ENCODE data around the gene GPR176. TPM values are rescaled to one million over a fixed set of nuclear protein-coding genes. Genes with fewer than 3 reads are reported as not detected.

GPR176 gene
- total RNA-seq, 8 experiments from 2014 or later, result 7.5 to 48.8 (median 14.0) TPM

- Histone ChIP-seq H3K27ac (no peak overlapping the region), H3K4me3 (no peak overlapping the region), H3K4me1 (replicated peaks in 1 of 2) (peaks cover 8 to 29% of the 10 kb centered on the region in 2 donors)
- no peak for ATAC-seq (replicated peaks in 6 of 8)
- in situ Hi-C loops (cut with MboI; ENCODE audit: low pct_unique_long_range_greater_than_20kb in 2 of 9, low sequenced_read_pairs in 9 of 9, unreplicated experiment in 9 of 9), result no loop called here
Observed at GRCh38 chr15:39885099-39885777, 34.8 kb downstream of the GPR176 start.

GRCh38 chr15:39884351-39884750 lies 35.7 kb downstream of the GPR176 start:
- peaks cover 8 to 33% of the 10 kb centered on the region in 2 donors for H3K4me1 ChIP-seq (replicated peaks in 1 of 2)
- no peak overlapping the region for H3K27ac ChIP-seq
- no peak for ATAC-seq (replicated peaks in 6 of 8)
- in situ Hi-C loops (cut with MboI; ENCODE audit: low pct_unique_long_range_greater_than_20kb in 2 of 9, low sequenced_read_pairs in 9 of 9, unreplicated experiment in 9 of 9), result no loop called here
- no peak overlapping the region for H3K4me3 ChIP-seq

GRCh38 chr15:39882602-39883001 lies 37.5 kb downstream of the GPR176 start:
- in situ Hi-C loops (cut with MboI; ENCODE audit: low pct_unique_long_range_greater_than_20kb in 2 of 9, low sequenced_read_pairs in 9 of 9, unreplicated experiment in 9 of 9), result no loop called here
- no peak overlapping the region for H3K27ac ChIP-seq
- peaks cover 8 to 33% of the 10 kb centered on the region in 2 donors for H3K4me1 ChIP-seq (replicated peaks in 1 of 2)
- WGBS, 10 experiments, result 91 to 100% (median 100%) methylated on average over 1 of the region's 1 CpG; no CpG with 5 or more reads in 2 of the 10 experiments
- no peak for ATAC-seq (replicated peaks in 6 of 8)
- no peak overlapping the region for H3K4me3 ChIP-seq

GRCh38 chr15:39881790-39882189 lies 38.3 kb downstream of the GPR176 start:
- no peak for ATAC-seq (replicated peaks in 6 of 8)
- 0 to 100% (median 84%) methylated on average over 1 of the region's 1 CpG; no CpG with 5 or more reads in 2 of the 10 experiments for WGBS, 10 experiments
- in situ Hi-C loops (cut with MboI; ENCODE audit: low pct_unique_long_range_greater_than_20kb in 2 of 9, low sequenced_read_pairs in 9 of 9, unreplicated experiment in 9 of 9), result no loop called here

GRCh38 chr15:39880718-39881387 lies 39.2 kb downstream of the GPR176 start:
- Histone ChIP-seq H3K4me3 (no peak overlapping the region), H3K27ac (peak overlapping the region; percentile 36 to 38), H3K4me1 (replicated peaks in 1 of 2) (peaks cover 8 to 30% of the 10 kb centered on the region in 2 donors)
- peak in 6 of 8 experiments; percentile 70 to 98 (median 95) for ATAC-seq (replicated peaks in 6 of 8)
- WGBS, 10 experiments, result 75 to 100% (median 88%) methylated on average over 1 to 3 of the region's 3 CpGs; no CpG with 5 or more reads in 1 of the 10 experiments
- in situ Hi-C loops (cut with MboI; ENCODE audit: low pct_unique_long_range_greater_than_20kb in 2 of 9, low sequenced_read_pairs in 9 of 9, unreplicated experiment in 9 of 9), result no loop called here

More at GRCh38 chr15:39881790-39882189, 38.3 kb downstream of the GPR176 start:
- Histone ChIP-seq H3K4me1 (replicated peaks in 1 of 2) (peaks cover 8 to 33% of the 10 kb centered on the region in 2 donors), H3K27ac (no peak overlapping the region), H3K4me3 (no peak overlapping the region)

DNA sequence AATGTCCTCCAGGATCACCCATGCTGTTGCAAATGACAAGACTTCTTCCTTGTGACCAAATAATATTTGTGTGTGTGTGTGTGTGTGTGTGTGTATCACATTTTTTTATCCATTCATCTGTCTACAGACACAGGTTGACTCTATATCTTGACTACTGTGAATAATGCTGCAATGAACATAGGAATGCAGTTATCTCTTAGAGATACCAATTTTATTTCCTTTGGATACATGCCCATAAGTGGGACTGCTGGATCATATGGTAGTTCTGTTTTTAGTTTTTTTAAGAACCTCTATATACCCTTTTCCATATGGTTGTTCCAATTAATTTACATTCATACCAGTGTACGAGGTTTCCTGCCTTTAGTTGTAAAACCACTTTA lies 41.7 kb downstream of the GPR176 start:
- WGBS, 10 experiments, result 71 to 100% (median 100%) methylated on average over 1 of the region's 1 CpG; no CpG with 5 or more reads in 4 of the 10 experiments
- Histone ChIP-seq H3K4me3 (no peak overlapping the region), H3K27ac (no peak overlapping the region), H3K4me1 (replicated peaks in 1 of 2) (peaks cover 8 to 30% of the 10 kb centered on the region in 2 donors)
- in situ Hi-C loops (cut with MboI; ENCODE audit: low pct_unique_long_range_greater_than_20kb in 2 of 9, low sequenced_read_pairs in 9 of 9, unreplicated experiment in 9 of 9), result loop anchor here in 1 of 9 experiments (5.0 kb wide), 1 partner anchor 76 kb away; no protein-coding TSS in a partner anchor
- ATAC-seq (replicated peaks in 6 of 8), result no peak

- peaks cover 4 to 7% of the 10 kb centered on the region in 2 donors for H3K4me1 ChIP-seq (replicated peaks in 1 of 2)
- H3K27ac ChIP-seq, result no peak overlapping the region
- H3K4me3 ChIP-seq, result no peak overlapping the region
- in situ Hi-C loops (cut with MboI; ENCODE audit: low pct_unique_long_range_greater_than_20kb in 2 of 9, low sequenced_read_pairs in 9 of 9, unreplicated experiment in 9 of 9), result loop anchor here in 1 of 9 experiments (5.0 kb wide), 1 partner anchor 73 kb away; no protein-coding TSS in a partner anchor
- WGBS, 10 experiments, result 5 to 94% (median 56%) methylated on average over 2 to 6 of the region's 9 CpGs; no CpG with 5 or more reads in 1 of the 10 experiments
- peak in 5 of 8 experiments; percentile 37 to 70 (median 50) for ATAC-seq (replicated peaks in 6 of 8)
Observed at GRCh38 chr15:39874890-39875549, 45.0 kb downstream of the GPR176 start.

- Histone ChIP-seq H3K27ac (no peak overlapping the region), H3K4me1 (replicated peaks in 1 of 2) (peaks cover 4 to 12% of the 10 kb centered on the region in 2 donors), H3K4me3 (no peak overlapping the region)
- WGBS, 10 experiments, result 83 to 100% (median 100%) methylated on average over 1 to 2 of the region's 2 CpGs; no CpG with 5 or more reads in 1 of the 10 experiments
- no peak for ATAC-seq (replicated peaks in 6 of 8)
- in situ Hi-C loops (cut with MboI; ENCODE audit: low pct_unique_long_range_greater_than_20kb in 2 of 9, low sequenced_read_pairs in 9 of 9, unreplicated experiment in 9 of 9), result no loop called here
Observed at GRCh38 chr15:39873978-39874377, 46.1 kb downstream of the GPR176 start.

DNA sequence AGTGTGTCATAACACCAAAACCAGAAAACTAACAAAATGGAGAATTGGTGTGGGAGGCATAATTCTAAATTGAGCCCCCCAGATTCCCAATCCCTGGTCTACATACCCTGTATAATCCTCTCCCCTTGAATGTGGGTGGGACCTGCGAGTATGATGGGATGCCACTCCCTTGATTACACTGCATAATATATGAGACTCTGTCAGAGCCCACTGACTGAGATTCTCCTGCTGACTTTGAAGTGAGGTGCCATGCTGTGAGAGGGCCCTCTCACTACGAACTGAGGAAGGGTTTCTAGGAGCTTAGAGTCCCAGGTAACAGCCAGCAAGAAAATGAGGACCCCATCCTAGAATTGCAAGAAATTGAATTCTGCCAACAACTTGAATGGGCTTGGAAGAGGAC lies 49.5 kb downstream of the GPR176 start:
- Histone ChIP-seq H3K27ac (no peak overlapping the region), H3K4me3 (no peak overlapping the region), H3K4me1 (replicated peaks in 1 of 2) (peaks cover 4 to 15% of the 10 kb centered on the region in 2 donors)
- 50 to 100% (median 83%) methylated on average over 1 to 2 of the region's 2 CpGs; no CpG with 5 or more reads in 5 of the 10 experiments for WGBS, 10 experiments
- in situ Hi-C loops (cut with MboI; ENCODE audit: low pct_unique_long_range_greater_than_20kb in 2 of 9, low sequenced_read_pairs in 9 of 9, unreplicated experiment in 9 of 9), result no loop called here
- peak in 2 of 8 experiments; percentile 23 to 57 for ATAC-seq (replicated peaks in 6 of 8)

DNA sequence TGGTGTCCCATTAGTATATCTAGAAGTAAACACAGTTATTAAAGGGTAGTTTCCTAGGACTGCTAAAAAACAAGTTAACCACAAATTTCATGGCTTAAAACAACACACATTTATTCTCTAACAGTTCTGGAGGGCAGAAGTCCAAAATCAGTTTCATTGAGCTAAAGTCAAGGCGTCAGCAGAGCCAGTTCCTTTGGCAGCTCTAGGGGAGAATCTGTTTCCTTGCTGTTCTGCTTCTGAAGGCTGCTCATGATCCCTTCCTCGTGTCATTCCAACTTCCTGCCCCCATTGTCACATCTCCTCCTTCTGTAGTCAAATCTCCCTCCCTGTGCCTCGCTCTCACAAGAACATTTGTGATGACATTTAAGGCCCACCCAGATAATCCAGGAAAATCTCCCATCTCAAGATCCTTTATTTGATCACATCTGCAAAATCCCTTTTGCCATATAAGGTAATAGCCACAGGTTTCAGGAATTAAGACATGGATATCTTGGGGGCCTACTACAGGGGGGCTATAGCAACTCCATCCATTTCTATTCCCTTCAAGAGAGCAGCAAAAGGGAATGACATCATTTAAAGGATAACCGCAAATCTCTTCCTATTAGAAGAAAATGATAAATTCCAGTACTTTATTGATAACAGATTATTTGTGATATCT lies 50.1 kb downstream of the GPR176 start:
- peaks cover 4 to 15% of the 10 kb centered on the region in 2 donors for H3K4me1 ChIP-seq (replicated peaks in 1 of 2)
- no peak overlapping the region for H3K4me3 ChIP-seq
- in situ Hi-C loops (cut with MboI; ENCODE audit: low pct_unique_long_range_greater_than_20kb in 2 of 9, low sequenced_read_pairs in 9 of 9, unreplicated experiment in 9 of 9), result no loop called here
- WGBS, 10 experiments, result 52 to 100% (median 79%) methylated on average over 1 to 4 of the region's 4 CpGs; no CpG with 5 or more reads in 2 of the 10 experiments
- ATAC-seq (replicated peaks in 6 of 8), result no peak
- no peak overlapping the region for H3K27ac ChIP-seq

DNA sequence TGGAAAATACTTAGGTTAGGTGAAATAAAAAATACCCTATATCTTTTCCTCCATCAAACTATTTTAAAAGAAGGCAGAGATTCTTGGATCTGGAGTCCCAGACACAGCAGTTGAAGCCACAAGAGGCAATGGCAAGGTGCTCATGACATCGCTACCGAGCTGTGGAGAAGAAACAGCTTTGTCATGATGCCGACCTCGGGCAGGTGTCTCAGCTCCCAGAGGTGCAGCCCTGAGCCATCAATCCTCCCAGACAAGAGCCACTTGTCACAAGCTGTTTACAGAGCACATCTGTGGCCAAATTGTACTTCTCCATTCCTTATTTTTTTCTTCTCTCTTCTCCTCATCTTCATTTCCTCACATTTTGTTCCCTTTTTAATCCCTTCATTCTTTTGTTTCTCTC lies 50.8 kb downstream of the GPR176 start:
- WGBS, 10 experiments, result 20 to 100% (median 76%) methylated on average over 2 to 4 of the region's 4 CpGs; no CpG with 5 or more reads in 1 of the 10 experiments
- ATAC-seq (replicated peaks in 6 of 8), result peak in 3 of 8 experiments; percentile 57 to 67 (median 66)
- no peak overlapping the region for H3K27ac ChIP-seq
- in situ Hi-C loops (cut with MboI; ENCODE audit: low pct_unique_long_range_greater_than_20kb in 2 of 9, low sequenced_read_pairs in 9 of 9, unreplicated experiment in 9 of 9), result no loop called here
- H3K4me3 ChIP-seq, result no peak overlapping the region
- peaks cover 4 to 15% of the 10 kb centered on the region in 2 donors for H3K4me1 ChIP-seq (replicated peaks in 1 of 2)

DNA sequence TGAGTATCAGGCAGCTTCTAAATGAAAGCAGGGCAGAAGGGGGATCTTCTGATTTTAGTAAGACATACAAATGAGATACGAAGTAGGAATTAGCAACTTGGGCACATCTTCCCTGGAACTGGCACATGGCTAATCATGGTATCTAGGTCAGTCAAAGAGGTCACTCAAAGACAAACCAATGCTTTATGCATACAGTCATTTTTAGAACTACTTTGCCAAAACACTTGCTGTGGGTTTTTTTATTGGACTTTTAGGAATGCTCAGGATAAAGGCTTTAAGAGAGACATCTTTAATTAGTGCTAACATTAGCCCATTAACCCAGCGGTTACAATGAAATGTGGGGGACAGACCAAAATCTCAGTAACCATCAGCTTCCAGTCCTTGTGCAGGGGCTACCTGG lies 51.7 kb downstream of the GPR176 start:
- in situ Hi-C loops (cut with MboI; ENCODE audit: low pct_unique_long_range_greater_than_20kb in 2 of 9, low sequenced_read_pairs in 9 of 9, unreplicated experiment in 9 of 9), result no loop called here
- 71 to 100% (median 92%) methylated on average over 1 to 2 of the region's 2 CpGs; no CpG with 5 or more reads in 3 of the 10 experiments for WGBS, 10 experiments

More for the DNA sequence above, 51.7 kb downstream of the GPR176 start:
- peaks cover 4 to 15% of the 10 kb centered on the region in 2 donors for H3K4me1 ChIP-seq (replicated peaks in 1 of 2)
- no peak for ATAC-seq (replicated peaks in 6 of 8)
- no peak overlapping the region for H3K4me3 ChIP-seq
- H3K27ac ChIP-seq, result no peak overlapping the region

Data from motor neuron (in vitro differentiated cells).